ENCODE measurements around the gene MROH2A. TPM values are rescaled to one million over a fixed set of nuclear protein-coding genes. Genes with fewer than 3 reads are reported as not detected.

MROH2A gene
- total RNA-seq, 6 donors from 2014 or later, result not detected

DNA sequence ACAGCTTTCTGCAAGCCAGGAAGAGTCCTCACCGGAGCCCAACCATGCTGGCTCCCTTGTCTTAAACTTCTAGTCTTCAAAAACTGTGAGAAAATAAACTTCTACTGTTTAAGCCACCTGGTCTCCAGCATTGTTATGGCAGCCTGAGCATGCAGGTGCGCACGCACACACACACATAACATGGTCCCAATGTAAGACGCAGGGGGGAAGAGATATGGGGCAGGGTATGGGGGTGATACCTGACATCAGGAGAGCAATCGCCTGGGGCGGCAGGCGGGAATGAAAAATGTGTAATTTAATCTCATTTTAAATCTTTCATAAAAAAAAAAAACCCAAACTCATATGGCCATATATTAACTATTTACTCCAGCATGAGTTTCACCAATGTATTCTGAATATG, 58.2 kb downstream of the MROH2A start:
- 96 to 100% methylated on average over 7 of the region's 7 CpGs for WGBS, 2 donors
- Histone ChIP-seq H3K27ac (no peak overlapping the region), H3K4me1 (no peaks in the 10 kb centered on the region), H3K9me3 (no peaks in the 10 kb centered on the region), H3K4me3 (no peak overlapping the region), H3K27me3 (no peaks in the 10 kb centered on the region), H3K36me3 (no peaks in the 10 kb centered on the region)
- no peak for DNase-seq
- ATAC-seq (ENCODE audit: low FRiP score in 2 of 2), result no peak
- TF ChIP-seq POLR2A (IDR thresholded peaks at IDR 0.05) (no peak), POLR2AphosphoS5 (IDR thresholded peaks at IDR 0.05) (no peak), EP300 (IDR thresholded peaks at IDR 0.05) (no peak)
- TF ChIP-seq, protein P1, sequence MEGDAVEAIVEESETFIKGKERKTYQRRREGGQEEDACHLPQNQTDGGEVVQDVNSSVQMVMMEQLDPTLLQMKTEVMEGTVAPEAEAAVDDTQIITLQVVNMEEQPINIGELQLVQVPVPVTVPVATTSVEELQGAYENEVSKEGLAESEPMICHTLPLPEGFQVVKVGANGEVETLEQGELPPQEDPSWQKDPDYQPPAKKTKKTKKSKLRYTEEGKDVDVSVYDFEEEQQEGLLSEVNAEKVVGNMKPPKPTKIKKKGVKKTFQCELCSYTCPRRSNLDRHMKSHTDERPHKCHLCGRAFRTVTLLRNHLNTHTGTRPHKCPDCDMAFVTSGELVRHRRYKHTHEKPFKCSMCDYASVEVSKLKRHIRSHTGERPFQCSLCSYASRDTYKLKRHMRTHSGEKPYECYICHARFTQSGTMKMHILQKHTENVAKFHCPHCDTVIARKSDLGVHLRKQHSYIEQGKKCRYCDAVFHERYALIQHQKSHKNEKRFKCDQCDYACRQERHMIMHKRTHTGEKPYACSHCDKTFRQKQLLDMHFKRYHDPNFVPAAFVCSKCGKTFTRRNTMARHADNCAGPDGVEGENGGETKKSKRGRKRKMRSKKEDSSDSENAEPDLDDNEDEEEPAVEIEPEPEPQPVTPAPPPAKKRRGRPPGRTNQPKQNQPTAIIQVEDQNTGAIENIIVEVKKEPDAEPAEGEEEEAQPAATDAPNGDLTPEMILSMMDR (IDR thresholded peaks at IDR 0.05), result no peak

GRCh38 chr2:233837694-233838229, 59.6 kb downstream of the MROH2A start:
- Histone ChIP-seq H3K36me3 (no peaks in the 10 kb centered on the region), H3K27me3 (no peaks in the 10 kb centered on the region)
- TF ChIP-seq, protein P1 (IDR thresholded peaks at IDR 0.05), result no peak
- TF ChIP-seq POLR2AphosphoS5 (IDR thresholded peaks at IDR 0.05), result no peak
- TF ChIP-seq EP300 (IDR thresholded peaks at IDR 0.05), result no peak
- TF ChIP-seq POLR2A (IDR thresholded peaks at IDR 0.05), result no peak

GRCh38 chr2:233838251-233838650, 60.1 kb downstream of the MROH2A start:
- Histone ChIP-seq H3K4me3 (no peak overlapping the region), H3K9me3 (no peaks in the 10 kb centered on the region), H3K4me1 (no peaks in the 10 kb centered on the region), H3K27ac (no peak overlapping the region), H3K27me3 (no peaks in the 10 kb centered on the region), H3K36me3 (no peaks in the 10 kb centered on the region)
- TF ChIP-seq, protein P1 (IDR thresholded peaks at IDR 0.05), result no peak
- no peak for TF ChIP-seq EP300 (IDR thresholded peaks at IDR 0.05)
- TF ChIP-seq POLR2AphosphoS5 (IDR thresholded peaks at IDR 0.05), result no peak
- TF ChIP-seq POLR2A (IDR thresholded peaks at IDR 0.05), result no peak
- ATAC-seq (ENCODE audit: low FRiP score in 2 of 2), result no peak
- no peak for DNase-seq
- WGBS, 2 donors, result 74 to 92% methylated on average over 7 of the region's 7 CpGs

More at GRCh38 chr2:233837694-233838229, 59.6 kb downstream of the MROH2A start:
- WGBS, 2 donors, result 91 to 94% methylated on average over 9 of the region's 9 CpGs
- no peak overlapping the region for H3K27ac ChIP-seq
- ATAC-seq (ENCODE audit: low FRiP score in 2 of 2) (no peak), DNase-seq (no peak)
- H3K4me3 ChIP-seq, result no peak overlapping the region
- no peaks in the 10 kb centered on the region for H3K9me3 ChIP-seq
- H3K4me1 ChIP-seq, result no peaks in the 10 kb centered on the region

DNA sequence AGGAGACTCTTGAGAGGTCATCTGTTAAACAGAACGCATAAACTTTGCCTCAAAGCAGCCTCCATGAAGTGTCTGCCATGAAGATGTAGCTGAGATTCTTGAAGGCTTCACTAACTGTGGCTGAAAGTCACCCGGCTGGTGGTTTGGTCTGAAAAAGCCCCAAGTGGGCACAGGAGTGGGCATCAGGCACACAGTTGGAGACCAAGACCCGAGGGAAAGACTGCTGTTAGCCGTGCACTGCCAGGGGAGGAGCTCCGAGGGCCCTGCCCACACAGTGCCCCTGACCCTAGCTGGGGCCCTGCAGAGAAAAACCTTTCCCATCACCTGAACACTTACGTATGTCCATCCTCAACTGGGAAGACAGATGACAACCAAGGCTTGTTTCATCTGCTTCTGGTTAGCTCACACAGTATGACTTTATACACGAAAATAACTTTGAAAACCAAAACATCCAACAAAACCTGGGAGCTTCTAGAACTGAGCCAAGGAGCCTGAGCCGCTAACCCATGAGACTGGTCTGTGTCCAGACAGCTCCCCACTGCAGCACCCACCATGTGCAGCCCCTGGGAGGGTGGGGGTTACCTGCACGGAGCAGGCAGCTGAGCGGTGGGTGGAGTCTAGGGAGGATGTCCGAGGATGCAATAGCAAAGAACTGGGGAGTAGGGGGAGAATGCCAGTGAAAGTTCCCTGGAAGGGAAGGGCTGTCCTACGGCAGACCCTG, 60.8 kb downstream of the MROH2A start:
- Histone ChIP-seq H3K9me3 (no peaks in the 10 kb centered on the region), H3K4me3 (no peak overlapping the region), H3K27ac (no peak overlapping the region), H3K4me1 (no peaks in the 10 kb centered on the region), H3K36me3 (no peaks in the 10 kb centered on the region), H3K27me3 (no peaks in the 10 kb centered on the region)
- 91 to 96% methylated on average over 12 of the region's 12 CpGs for WGBS, 2 donors
- ATAC-seq (ENCODE audit: low FRiP score in 2 of 2) (peak; percentile 25 to 36), DNase-seq (no peak)
- TF ChIP-seq POLR2A (IDR thresholded peaks at IDR 0.05), result no peak
- TF ChIP-seq POLR2AphosphoS5 (IDR thresholded peaks at IDR 0.05), result no peak
- no peak for TF ChIP-seq EP300 (IDR thresholded peaks at IDR 0.05)
- TF ChIP-seq, protein P1 (IDR thresholded peaks at IDR 0.05), result no peak

DNA sequence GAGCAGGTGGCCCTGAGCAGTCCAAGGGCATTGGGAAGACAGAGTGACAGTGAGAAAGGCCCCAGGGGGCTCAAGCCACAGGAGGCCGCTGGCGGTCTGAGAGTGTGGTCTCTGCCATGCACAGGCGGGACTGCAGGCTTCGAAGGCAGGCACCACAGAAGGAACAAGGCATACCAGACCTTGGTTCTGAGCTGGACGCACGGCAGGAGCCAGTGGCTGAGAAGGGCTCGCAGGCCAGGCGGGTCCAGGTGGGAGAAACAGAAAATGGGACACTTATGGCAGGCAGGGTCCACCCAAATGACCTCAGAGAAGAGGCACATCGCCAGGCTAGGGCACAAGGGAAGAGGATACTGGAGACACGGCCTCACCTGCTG, 61.3 kb downstream of the MROH2A start:
- no peak for TF ChIP-seq POLR2A (IDR thresholded peaks at IDR 0.05)
- no peak for TF ChIP-seq EP300 (IDR thresholded peaks at IDR 0.05)
- TF ChIP-seq POLR2AphosphoS5 (IDR thresholded peaks at IDR 0.05), result no peak
- TF ChIP-seq, protein P1 (IDR thresholded peaks at IDR 0.05), result no peak
- Histone ChIP-seq H3K27me3 (no peaks in the 10 kb centered on the region), H3K36me3 (no peaks in the 10 kb centered on the region), H3K4me1 (no peaks in the 10 kb centered on the region), H3K9me3 (no peaks in the 10 kb centered on the region), H3K27ac (no peak overlapping the region), H3K4me3 (no peak overlapping the region)
- WGBS, 2 donors, result 96 to 100% methylated on average over 10 of the region's 10 CpGs
- no peak for DNase-seq
- peak in 1 of 2 donors; percentile 21 for ATAC-seq (ENCODE audit: low FRiP score in 2 of 2)
